NCI-H510A (cell line): Measurements from ENCODE around the gene RNF7.
"Not testable (repeated sequence)": the region's sequence is repeated elsewhere in the genome, so short reads cannot be mapped to it uniquely, and the experiment has no call there.

Experiments used
- DNase-seq: peaks from one replicate; lab custom pipeline; 2025; lab: John Stamatoyannopoulos, UW

RNF7 gene

GRCh38 chr3:141782386-141782932 lies 44.4 kb downstream of the RNF7 start:
- DNase-seq: no peak

- no peak for DNase-seq
Measured at GRCh38 chr3:141783632-141784031, 45.5 kb downstream of the RNF7 start.

- no peak for DNase-seq
Measured at GRCh38 chr3:141784096-141784495, 46.0 kb downstream of the RNF7 start.

GRCh38 chr3:141784531-141784930 lies 46.4 kb downstream of the RNF7 start:
- no peak for DNase-seq

- no peak for DNase-seq
Measured at GRCh38 chr3:141788149-141788548, 50.1 kb downstream of the RNF7 start.

GRCh38 chr3:141788750-141789149 lies 50.7 kb downstream of the RNF7 start:
- not testable (repeated sequence) for DNase-seq

- no peak for DNase-seq
Measured at GRCh38 chr3:141789281-141789680, 51.2 kb downstream of the RNF7 start.

- no peak for DNase-seq
Measured at GRCh38 chr3:141790171-141790570, 52.1 kb downstream of the RNF7 start.

GRCh38 chr3:141792495-141792894 lies 54.4 kb downstream of the RNF7 start:
- DNase-seq: no peak

- DNase-seq: no peak
Measured at GRCh38 chr3:141793476-141794260, 55.6 kb downstream of the RNF7 start.

- DNase-seq: no peak
Measured at GRCh38 chr3:141795276-141795675, 57.2 kb downstream of the RNF7 start.

- no peak for DNase-seq
Measured at GRCh38 chr3:141795741-141796080, 57.6 kb downstream of the RNF7 start.

- no peak for DNase-seq
Measured at GRCh38 chr3:141796081-141796888, 58.2 kb downstream of the RNF7 start.
